Measurements from ENCODE around the gene ZPBP2. TPM values are rescaled to one million over a fixed set of nuclear protein-coding genes. Genes with fewer than 3 reads are reported as not detected.

The ZPBP2 gene
- total RNA-seq, 1 donor from 2014 or later: not detected

DNA sequence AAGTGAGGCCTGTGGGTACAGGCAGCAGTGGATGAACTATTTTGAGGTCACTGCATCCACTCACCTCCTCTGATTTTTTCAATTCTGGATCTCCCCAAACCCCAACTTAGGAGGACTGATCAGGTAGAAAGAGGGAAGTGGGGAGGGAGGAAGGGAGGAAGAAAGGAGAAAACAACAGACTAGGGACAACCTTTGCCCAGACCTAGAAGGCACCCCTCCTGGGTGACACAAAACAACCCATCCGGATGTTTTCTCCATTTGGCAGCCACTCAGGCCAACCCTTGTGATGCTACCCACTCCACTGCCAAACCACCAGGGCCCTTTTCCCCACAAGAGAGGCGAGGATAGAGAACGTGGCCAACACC is 56.7 kb downstream of the ZPBP2 start:
- no peaks in the 10 kb centered on the region for H3K27me3 ChIP-seq (ENCODE audit: control insufficient read depth, insufficient read depth, low read length)
- FAIRE-seq: no peak
- no peak overlapping the region for H3K4me3 ChIP-seq (ENCODE audit: low read depth, low read length)
- H3K36me3 ChIP-seq (ENCODE audit: control insufficient read depth, insufficient read depth, low read length): peaks cover 21% of the 10 kb centered on the region
- TF ChIP-seq, protein P1, sequence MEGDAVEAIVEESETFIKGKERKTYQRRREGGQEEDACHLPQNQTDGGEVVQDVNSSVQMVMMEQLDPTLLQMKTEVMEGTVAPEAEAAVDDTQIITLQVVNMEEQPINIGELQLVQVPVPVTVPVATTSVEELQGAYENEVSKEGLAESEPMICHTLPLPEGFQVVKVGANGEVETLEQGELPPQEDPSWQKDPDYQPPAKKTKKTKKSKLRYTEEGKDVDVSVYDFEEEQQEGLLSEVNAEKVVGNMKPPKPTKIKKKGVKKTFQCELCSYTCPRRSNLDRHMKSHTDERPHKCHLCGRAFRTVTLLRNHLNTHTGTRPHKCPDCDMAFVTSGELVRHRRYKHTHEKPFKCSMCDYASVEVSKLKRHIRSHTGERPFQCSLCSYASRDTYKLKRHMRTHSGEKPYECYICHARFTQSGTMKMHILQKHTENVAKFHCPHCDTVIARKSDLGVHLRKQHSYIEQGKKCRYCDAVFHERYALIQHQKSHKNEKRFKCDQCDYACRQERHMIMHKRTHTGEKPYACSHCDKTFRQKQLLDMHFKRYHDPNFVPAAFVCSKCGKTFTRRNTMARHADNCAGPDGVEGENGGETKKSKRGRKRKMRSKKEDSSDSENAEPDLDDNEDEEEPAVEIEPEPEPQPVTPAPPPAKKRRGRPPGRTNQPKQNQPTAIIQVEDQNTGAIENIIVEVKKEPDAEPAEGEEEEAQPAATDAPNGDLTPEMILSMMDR (IDR thresholded peaks at IDR 0.05; ENCODE audit: insufficient read depth, low read length, severe bottlenecking): no peak
- DNase-seq (ENCODE audit: low read depth): no peak

DNA sequence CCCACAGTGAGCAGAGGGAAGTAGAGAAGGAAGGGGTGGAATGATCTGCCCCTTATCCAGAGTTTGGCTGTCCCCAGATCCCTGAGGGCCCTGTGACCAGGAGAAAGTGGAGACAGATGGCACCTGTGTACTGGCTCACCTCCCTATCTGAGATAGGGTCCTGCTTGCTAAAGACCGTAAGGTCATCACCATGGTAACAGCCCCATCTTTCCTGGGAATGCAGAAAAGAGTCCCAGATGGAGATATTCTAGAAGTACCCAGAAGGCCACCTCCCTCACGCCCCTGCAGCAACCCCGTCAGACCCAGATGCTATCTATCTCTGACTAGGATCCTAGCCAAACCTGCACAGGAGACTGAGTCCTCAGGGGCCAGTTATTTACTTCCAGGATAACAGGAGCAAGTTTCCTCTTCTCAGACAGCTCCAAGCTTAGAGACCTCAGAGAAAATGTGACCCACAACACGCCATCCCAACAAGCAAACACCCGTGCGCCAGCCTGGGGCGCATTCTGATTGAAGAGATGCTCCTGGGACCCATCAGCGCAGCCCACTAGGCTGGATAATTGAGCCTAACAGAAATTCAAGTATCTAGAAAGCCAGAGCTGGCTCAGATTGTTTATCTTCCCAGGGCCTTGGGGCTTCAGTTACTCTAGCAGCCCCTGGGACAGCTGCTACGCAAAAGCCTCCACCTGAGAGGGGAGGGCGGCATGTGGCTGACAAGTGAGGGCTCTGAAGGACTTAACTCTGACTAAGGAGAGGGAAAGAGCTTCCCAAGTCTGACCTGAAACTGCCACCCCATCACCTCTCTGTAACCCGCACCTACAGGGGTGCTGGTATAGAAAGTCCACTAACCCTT is 57.5 kb downstream of the ZPBP2 start:
- TF ChIP-seq, protein P1 (IDR thresholded peaks at IDR 0.05; ENCODE audit: insufficient read depth, low read length, severe bottlenecking): no peak
- DNase-seq (ENCODE audit: low read depth) (no peak), FAIRE-seq (no peak)
- Histone ChIP-seq H3K36me3 (ENCODE audit: control insufficient read depth, insufficient read depth, low read length) (peaks cover 21% of the 10 kb centered on the region), H3K4me3 (ENCODE audit: low read depth, low read length) (no peak overlapping the region), H3K27me3 (ENCODE audit: control insufficient read depth, insufficient read depth, low read length) (no peaks in the 10 kb centered on the region)

DNA sequence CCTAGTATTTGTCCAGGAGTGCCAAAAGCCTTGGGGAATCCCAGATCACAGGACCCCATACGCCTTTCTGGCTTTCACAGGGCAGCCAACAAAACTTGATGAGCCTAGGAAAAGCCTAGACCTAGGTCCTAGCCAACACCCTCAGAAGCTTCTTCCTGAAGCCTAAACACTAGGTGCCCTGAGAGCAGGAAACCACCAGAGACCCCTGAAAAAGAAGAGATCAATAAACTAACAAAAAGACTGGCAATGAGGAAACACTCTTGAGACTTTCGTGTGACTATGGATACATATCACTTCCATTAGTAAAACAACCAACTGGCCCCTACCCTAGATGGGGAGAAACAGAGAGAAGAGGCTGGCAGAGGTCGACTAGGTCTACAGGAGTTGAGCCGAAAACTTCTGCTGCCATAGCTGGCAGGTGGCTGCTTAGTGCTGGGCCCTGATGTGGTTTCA is 58.2 kb downstream of the ZPBP2 start:
- DNase-seq (ENCODE audit: low read depth) (no peak), FAIRE-seq (no peak)
- TF ChIP-seq, protein P1 (IDR thresholded peaks at IDR 0.05; ENCODE audit: insufficient read depth, low read length, severe bottlenecking): no peak
- H3K4me3 ChIP-seq (ENCODE audit: low read depth, low read length): peak overlapping the region; percentile 94
- no peaks in the 10 kb centered on the region for H3K27me3 ChIP-seq (ENCODE audit: control insufficient read depth, insufficient read depth, low read length)
- H3K36me3 ChIP-seq (ENCODE audit: control insufficient read depth, insufficient read depth, low read length): peaks cover 20% of the 10 kb centered on the region

DNA sequence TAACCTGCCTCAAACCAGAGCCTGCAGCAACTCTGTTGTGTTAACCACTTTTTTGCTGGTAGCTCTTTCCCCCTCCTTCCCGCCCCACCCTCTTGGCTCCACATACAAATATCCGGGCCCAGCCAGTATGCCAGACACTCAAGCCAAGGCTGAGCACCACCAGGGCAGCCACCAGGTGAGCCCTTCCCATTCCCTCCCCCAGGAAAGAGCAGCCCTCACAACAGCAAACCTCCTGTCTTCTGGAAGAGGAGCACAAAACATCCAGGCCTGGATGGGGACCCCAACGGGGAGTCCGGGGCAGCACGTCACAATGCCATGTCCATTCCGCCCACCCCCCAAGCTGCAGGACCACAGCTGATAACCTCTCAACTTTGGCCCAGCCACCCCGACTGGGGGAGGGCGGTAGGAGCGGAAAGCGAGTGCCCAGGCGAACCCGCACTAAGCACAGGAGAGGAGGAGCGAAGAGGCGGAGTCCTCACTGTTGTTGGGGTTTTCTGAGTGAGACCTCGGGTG is 58.6 kb downstream of the ZPBP2 start:
- peak; percentile 35 for DNase-seq (ENCODE audit: low read depth)
- H3K4me3 ChIP-seq (ENCODE audit: low read depth, low read length): peak overlapping the region; percentile 94
- TF ChIP-seq, protein P1 (IDR thresholded peaks at IDR 0.05; ENCODE audit: insufficient read depth, low read length, severe bottlenecking): no peak

More for the DNA sequence above, 58.6 kb downstream of the ZPBP2 start:
- FAIRE-seq: no peak
- Histone ChIP-seq H3K27me3 (ENCODE audit: control insufficient read depth, insufficient read depth, low read length) (no peaks in the 10 kb centered on the region), H3K36me3 (ENCODE audit: control insufficient read depth, insufficient read depth, low read length) (peaks cover 18% of the 10 kb centered on the region)

Other genes starting within 250 kb of the ZPBP2 start
- not detected in 2 replicates for gene PPP1R1B, start 241.2 kb upstream of the ZPBP2 start, total RNA-seq
- 18.4 and 23.0 TPM in 2 replicates for gene STARD3, start 231.1 kb upstream of the ZPBP2 start, total RNA-seq
- gene TCAP, start 202.9 kb upstream of the ZPBP2 start, total RNA-seq: 0.51 TPM in 1 of 2 replicates, not detected in the other
- not detected in 2 replicates for gene PNMT, start 199.7 kb upstream of the ZPBP2 start, total RNA-seq
- 10.8 TPM in 2 replicates for gene PGAP3, start 180.1 kb upstream of the ZPBP2 start, total RNA-seq
- 32.1 and 62.3 TPM in 2 replicates for gene ERBB2, start 168.1 kb upstream of the ZPBP2 start, total RNA-seq
- gene MIEN1, start 137.7 kb upstream of the ZPBP2 start, total RNA-seq: 26.6 and 34.1 TPM in 2 replicates
- 9.0 and 14.0 TPM in 2 replicates for gene GRB7, start 130.3 kb upstream of the ZPBP2 start, total RNA-seq
- under 0.01 TPM in 1 of 2 replicates, not detected in the other for gene IKZF3, start 3.9 kb upstream of the ZPBP2 start, total RNA-seq
- 5.8 and 6.1 TPM in 2 replicates for gene GSDMB, start 50.4 kb downstream of the ZPBP2 start, total RNA-seq
- 26.6 and 30.7 TPM in 2 replicates for gene ORMDL3, start 59.4 kb downstream of the ZPBP2 start, total RNA-seq
- gene LRRC3C, start 59.5 kb downstream of the ZPBP2 start, total RNA-seq: not detected in 2 replicates
- gene GSDMA, start 94.8 kb downstream of the ZPBP2 start, total RNA-seq: 0.26 and 0.38 TPM in 2 replicates
- gene PSMD3, start 112.6 kb downstream of the ZPBP2 start, total RNA-seq: 79.8 and 83.1 TPM in 2 replicates
- under 0.01 TPM in 1 of 2 replicates, not detected in the other for gene CSF3, start 147.2 kb downstream of the ZPBP2 start, total RNA-seq
- 23.0 and 25.0 TPM in 2 replicates for gene MED24, start 186.2 kb downstream of the ZPBP2 start, total RNA-seq
- gene THRA, start 194.8 kb downstream of the ZPBP2 start, total RNA-seq: 4.2 and 5.8 TPM in 2 replicates
- gene NR1D1, start 232.4 kb downstream of the ZPBP2 start, total RNA-seq: 0.51 and 0.79 TPM in 2 replicates

Measured in bronchial epithelial cell (primary cell).